ENCODE results near the gene WNK2. TPM values are rescaled to one million over a fixed set of nuclear protein-coding genes. Genes with fewer than 3 reads are reported as not detected.

WNK2 gene
- total RNA-seq, 1 donor from 2014 or later = 9.7 TPM

- Histone ChIP-seq H3K27me3 (ENCODE audit: control insufficient read depth, insufficient read depth, low read length) (no peaks in the 10 kb centered on the region), H3K36me3 (ENCODE audit: control insufficient read depth, insufficient read depth, low read length) (no peaks in the 10 kb centered on the region), H3K4me3 (ENCODE audit: low read depth, low read length) (no peak overlapping the region)
- TF ChIP-seq CTCF (IDR thresholded peaks at IDR 0.05; ENCODE audit: insufficient read depth, low read length, poor library complexity, severe bottlenecking) = no peak
- no peak for DNase-seq (ENCODE audit: low read depth)
These were observed 44.1 kb downstream of the WNK2 start for GRCh38 chr9:93228030-93228429.

GRCh38 chr9:93228453-93228852 is 44.5 kb downstream of the WNK2 start:
- no peak for TF ChIP-seq CTCF (IDR thresholded peaks at IDR 0.05; ENCODE audit: insufficient read depth, low read length, poor library complexity, severe bottlenecking)
- no peak for DNase-seq (ENCODE audit: low read depth)
- Histone ChIP-seq H3K4me3 (ENCODE audit: low read depth, low read length) (no peak overlapping the region), H3K27me3 (ENCODE audit: control insufficient read depth, insufficient read depth, low read length) (no peaks in the 10 kb centered on the region), H3K36me3 (ENCODE audit: control insufficient read depth, insufficient read depth, low read length) (no peaks in the 10 kb centered on the region)

GRCh38 chr9:93229636-93230035 is 45.7 kb downstream of the WNK2 start:
- no peak for TF ChIP-seq CTCF (IDR thresholded peaks at IDR 0.05; ENCODE audit: insufficient read depth, low read length, poor library complexity, severe bottlenecking)
- DNase-seq (ENCODE audit: low read depth) = no peak
- Histone ChIP-seq H3K4me3 (ENCODE audit: low read depth, low read length) (no peak overlapping the region), H3K27me3 (ENCODE audit: control insufficient read depth, insufficient read depth, low read length) (no peaks in the 10 kb centered on the region), H3K36me3 (ENCODE audit: control insufficient read depth, insufficient read depth, low read length) (no peaks in the 10 kb centered on the region)

GRCh38 chr9:93230185-93230584 is 46.2 kb downstream of the WNK2 start:
- no peak overlapping the region for H3K4me3 ChIP-seq (ENCODE audit: low read depth, low read length)
- TF ChIP-seq CTCF (IDR thresholded peaks at IDR 0.05; ENCODE audit: insufficient read depth, low read length, poor library complexity, severe bottlenecking) = no peak
- H3K27me3 ChIP-seq (ENCODE audit: control insufficient read depth, insufficient read depth, low read length) = no peaks in the 10 kb centered on the region
- H3K36me3 ChIP-seq (ENCODE audit: control insufficient read depth, insufficient read depth, low read length) = no peaks in the 10 kb centered on the region
- no peak for DNase-seq (ENCODE audit: low read depth)

GRCh38 chr9:93230601-93231000 is 46.7 kb downstream of the WNK2 start:
- no peak for DNase-seq (ENCODE audit: low read depth)
- Histone ChIP-seq H3K36me3 (ENCODE audit: control insufficient read depth, insufficient read depth, low read length) (no peaks in the 10 kb centered on the region), H3K4me3 (ENCODE audit: low read depth, low read length) (no peak overlapping the region), H3K27me3 (ENCODE audit: control insufficient read depth, insufficient read depth, low read length) (no peaks in the 10 kb centered on the region)
- TF ChIP-seq CTCF (IDR thresholded peaks at IDR 0.05; ENCODE audit: insufficient read depth, low read length, poor library complexity, severe bottlenecking) = no peak

GRCh38 chr9:93231121-93231694 is 47.3 kb downstream of the WNK2 start:
- no peaks in the 10 kb centered on the region for H3K36me3 ChIP-seq (ENCODE audit: control insufficient read depth, insufficient read depth, low read length)
- TF ChIP-seq CTCF (IDR thresholded peaks at IDR 0.05; ENCODE audit: insufficient read depth, low read length, poor library complexity, severe bottlenecking) = no peak
- DNase-seq (ENCODE audit: low read depth) = no peak
- no peaks in the 10 kb centered on the region for H3K27me3 ChIP-seq (ENCODE audit: control insufficient read depth, insufficient read depth, low read length)
- no peak overlapping the region for H3K4me3 ChIP-seq (ENCODE audit: low read depth, low read length)
